Ovary (tissue), 3 donors: ENCODE data around the gene MZT2B.
"Not testable (repeated sequence)": the region's sequence is repeated elsewhere in the genome, so short reads cannot be mapped to it uniquely, and the experiment has no call there.

ENCODE experiments used
- CTCF ChIP-seq, 3 donors: fragments of 450-650 bp in 2 of 3; fragments of 200-600 bp in 1 of 3; IDR thresholded peaks; one replicate each; pipeline versions ENCODE4 v1.5.1 to v1.8.0; 2016 to 2022; ENCODE audit warnings: antibody characterized with exemption in 3 of 3, mild to moderate bottlenecking in 1 of 3
- POLR2A ChIP-seq: fragments of 450-650 bp; IDR thresholded peaks from one replicate; pipeline ENCODE4 v1.6.1; 2017; ENCODE audit warnings: antibody characterized with exemption, mild to moderate bottlenecking, moderate library complexity
- donor health status: DM: no; HTN: no; CAD: no.

GRCh38 chr2:130160838-130161705, 21.0 kb upstream of the MZT2B start:
- not testable (repeated sequence) for TF ChIP-seq CTCF (IDR thresholded peaks at IDR 0.05); POLR2A
